ENCODE measurements around the gene SVIL. TPM values are rescaled to one million over a fixed set of nuclear protein-coding genes. Genes with fewer than 3 reads are reported as not detected.

SVIL gene
- total and polyA plus RNA-seq, 2 donors (not counting 1 experiment from before 2014, with no cell fraction given): 0.74 to 0.88 TPM

DNA sequence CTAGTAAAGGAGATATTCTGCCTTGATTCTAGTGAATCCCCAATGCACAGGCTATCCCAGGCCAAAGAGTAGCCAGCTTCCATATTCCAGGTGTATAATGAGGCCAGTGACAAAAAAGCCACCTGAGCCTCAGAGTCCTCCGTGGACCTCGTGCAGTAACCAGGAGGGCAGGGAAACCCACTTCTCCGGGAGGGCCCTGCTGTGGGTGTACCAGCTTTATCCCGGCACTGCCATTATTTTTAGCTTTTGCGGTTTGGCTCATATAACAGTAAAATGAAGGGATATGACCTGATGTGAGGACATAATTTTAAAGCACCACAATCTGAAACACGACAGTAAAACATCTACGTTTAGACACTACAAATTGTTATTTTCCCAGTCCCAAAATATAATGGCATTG lies 109.0 kb downstream of the SVIL start:
- Histone ChIP-seq H3K4me1 (ENCODE audit: control insufficient read depth in 2 of 2, insufficient read depth in 2 of 2, low read length in 2 of 2) (no peaks in the 10 kb centered on the region), H3K4me3 (ENCODE audit: control extremely low read depth in 1 of 5, extremely low read depth in 1 of 5, insufficient read depth in 1 of 5, low read depth in 2 of 5, low read length in 4 of 5) (no peak overlapping the region), H3K36me3 (replicated peaks in 1 of 2; ENCODE audit: control extremely low read depth in 1 of 2, control insufficient read depth in 1 of 2, extremely low read depth in 1 of 2, insufficient read depth in 2 of 2, low read length in 1 of 2) (peaks cover 0 to 1% of the 10 kb centered on the region in 2 experiments), H3K27ac (ENCODE audit: low read length in 2 of 2) (no peak overlapping the region), H3K9ac (ENCODE audit: low read length) (no peak overlapping the region), H2AFZ (ENCODE audit: insufficient read depth, low read depth, low read length, poor library complexity, severe bottlenecking) (no peak overlapping the region), H3K27me3 (replicated peaks in 1 of 4; ENCODE audit: control extremely low read depth in 1 of 4, control insufficient read depth in 3 of 4, insufficient read depth in 4 of 4, low read length in 3 of 4) (no peaks in the 10 kb centered on the region), H3K79me2 (ENCODE audit: control insufficient read depth, insufficient read depth, low read length) (no peaks in the 10 kb centered on the region), H4K20me1 (ENCODE audit: control insufficient read depth, insufficient read depth, low read length, poor library complexity, severe bottlenecking) (no peaks in the 10 kb centered on the region), H3K4me2 (replicated peaks; ENCODE audit: low read depth, low read length, poor library complexity, severe bottlenecking) (no peak overlapping the region), H3K9me3 (ENCODE audit: control extremely low read depth in 1 of 3, control insufficient read depth in 2 of 3, insufficient read depth in 1 of 3, low read length in 2 of 3) (no peaks in the 10 kb centered on the region)
- Mint-ChIP-seq H3K9me3 (ENCODE audit: insufficient read depth) (no peaks in the 10 kb centered on the region), H3K27me3 (no peaks in the 10 kb centered on the region), H3K27ac (no peak overlapping the region), H3K4me1 (no peaks in the 10 kb centered on the region), H3K4me3 (no peak overlapping the region)
- POLR2A ChIA-PET: no interaction called here
- no peak for ATAC-seq (ENCODE audit: low read depth)
- WGBS (ENCODE audit: insufficient coverage): 93% methylated on average over 3 of the region's 7 CpGs
- intact Hi-C loops (cut with micrococcal nuclease): no loop called here
- CTCF ChIA-PET: interaction anchor here (1.4 kb wide), 1 partner anchor 13 kb away, joined by 4 read pairs; no protein-coding TSS in a partner anchor
- no peak for DNase-seq
- TF ChIP-seq CTCF (IDR thresholded peaks at IDR 0.05) (no peak), EZH2 (IDR thresholded peaks at IDR 0.05; ENCODE audit: borderline replicate concordance, insufficient read depth, low read depth, low read length, poor library complexity, severe bottlenecking) (no peak)

GRCh38 chr10:29524720-29525119 lies 110.1 kb downstream of the SVIL start:
- CTCF ChIA-PET: no interaction called here

More at GRCh38 chr10:29524720-29525119, 110.1 kb downstream of the SVIL start:
- H3K4me1 ChIP-seq (ENCODE audit: control insufficient read depth in 2 of 2, insufficient read depth in 2 of 2, low read length in 2 of 2): no peaks in the 10 kb centered on the region
- no peak overlapping the region for H3K4me3 ChIP-seq (ENCODE audit: control extremely low read depth in 1 of 5, extremely low read depth in 1 of 5, insufficient read depth in 1 of 5, low read depth in 2 of 5, low read length in 4 of 5)
- no peaks in the 10 kb centered on the region for H3K9me3 Mint-ChIP-seq (ENCODE audit: insufficient read depth)
- DNase-seq: no peak
- H3K4me1 Mint-ChIP-seq: no peaks in the 10 kb centered on the region
- peaks cover 0 to 1% of the 10 kb centered on the region in 2 experiments for H3K36me3 ChIP-seq (replicated peaks in 1 of 2; ENCODE audit: control extremely low read depth in 1 of 2, control insufficient read depth in 1 of 2, extremely low read depth in 1 of 2, insufficient read depth in 2 of 2, low read length in 1 of 2)
- WGBS (ENCODE audit: insufficient coverage): 84% methylated on average over 4 of the region's 9 CpGs
- H3K9ac ChIP-seq (ENCODE audit: low read length): no peak overlapping the region
- no peak overlapping the region for H2AFZ ChIP-seq (ENCODE audit: insufficient read depth, low read depth, low read length, poor library complexity, severe bottlenecking)
- no peak for ATAC-seq (ENCODE audit: low read depth)
- no peak overlapping the region for H3K27ac Mint-ChIP-seq
- H3K4me3 Mint-ChIP-seq: no peak overlapping the region
- POLR2A ChIA-PET: no interaction called here
- no peak overlapping the region for H3K27ac ChIP-seq (ENCODE audit: low read length in 2 of 2)
- H3K27me3 Mint-ChIP-seq: no peaks in the 10 kb centered on the region
- no peaks in the 10 kb centered on the region for H3K79me2 ChIP-seq (ENCODE audit: control insufficient read depth, insufficient read depth, low read length)
- no peak for TF ChIP-seq CTCF (IDR thresholded peaks at IDR 0.05)
- no peak for TF ChIP-seq EZH2 (IDR thresholded peaks at IDR 0.05; ENCODE audit: borderline replicate concordance, insufficient read depth, low read depth, low read length, poor library complexity, severe bottlenecking)
- H4K20me1 ChIP-seq (ENCODE audit: control insufficient read depth, insufficient read depth, low read length, poor library complexity, severe bottlenecking): no peaks in the 10 kb centered on the region
- no peaks in the 10 kb centered on the region for H3K27me3 ChIP-seq (replicated peaks in 1 of 4; ENCODE audit: control extremely low read depth in 1 of 4, control insufficient read depth in 3 of 4, insufficient read depth in 4 of 4, low read length in 3 of 4)
- no peak overlapping the region for H3K4me2 ChIP-seq (replicated peaks; ENCODE audit: low read depth, low read length, poor library complexity, severe bottlenecking)
- no peaks in the 10 kb centered on the region for H3K9me3 ChIP-seq (ENCODE audit: control extremely low read depth in 1 of 3, control insufficient read depth in 2 of 3, insufficient read depth in 1 of 3, low read length in 2 of 3)
- intact Hi-C loops (cut with micrococcal nuclease): no loop called here
